Renal cortical epithelial cell (primary cell): Measurements from ENCODE around the gene FOXP1. TPM values are rescaled to one million over a fixed set of nuclear protein-coding genes. Genes with fewer than 3 reads are reported as not detected.

ENCODE experiments used
- DNase-seq: peaks from one replicate; pipeline ENCODE4 v3.0.0-alpha.2; 2011; ENCODE audit warnings: low read depth
- total RNA-seq: library from RNA; depleted of rRNA; stranded (reverse); fragments of >200 nt; gene quantifications from 2 replicates; pipeline ENCODE4 v1.2.3, GENCODE V29; 2014

The FOXP1 gene
- total RNA-seq, 1 donor from 2014 or later, result 56.5 TPM

DNA sequence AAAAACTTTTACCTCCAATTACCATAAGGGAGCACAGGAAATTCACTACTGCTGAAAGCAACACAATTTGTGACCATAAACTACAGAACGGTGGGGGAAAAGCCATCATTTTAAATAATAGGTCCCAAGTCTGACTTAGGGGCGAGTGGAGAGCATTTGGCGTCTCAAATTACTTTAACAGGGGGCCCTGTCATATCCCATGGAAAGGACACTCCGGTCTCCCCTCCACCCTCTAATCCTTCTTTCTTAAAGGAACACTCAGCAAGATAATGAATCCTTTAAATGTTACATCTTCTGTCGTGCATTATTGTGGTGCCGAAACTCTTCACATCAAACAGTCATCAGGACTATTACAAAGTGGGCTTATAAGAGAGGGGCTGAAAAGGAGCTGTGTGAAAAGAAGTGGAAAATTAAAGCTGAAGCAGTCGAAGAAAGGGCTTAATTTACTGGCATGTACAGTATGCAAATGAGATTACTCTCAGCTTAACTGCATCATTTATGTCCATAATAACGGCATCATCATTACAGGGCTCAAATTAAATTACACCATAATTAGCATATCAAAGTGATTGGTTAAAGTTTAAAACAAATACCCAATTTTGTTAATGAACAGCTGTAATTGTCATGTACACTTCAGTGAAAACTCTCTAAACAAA, 342.2 kb downstream of the FOXP1 start:
- DNase-seq, result no peak

DNA sequence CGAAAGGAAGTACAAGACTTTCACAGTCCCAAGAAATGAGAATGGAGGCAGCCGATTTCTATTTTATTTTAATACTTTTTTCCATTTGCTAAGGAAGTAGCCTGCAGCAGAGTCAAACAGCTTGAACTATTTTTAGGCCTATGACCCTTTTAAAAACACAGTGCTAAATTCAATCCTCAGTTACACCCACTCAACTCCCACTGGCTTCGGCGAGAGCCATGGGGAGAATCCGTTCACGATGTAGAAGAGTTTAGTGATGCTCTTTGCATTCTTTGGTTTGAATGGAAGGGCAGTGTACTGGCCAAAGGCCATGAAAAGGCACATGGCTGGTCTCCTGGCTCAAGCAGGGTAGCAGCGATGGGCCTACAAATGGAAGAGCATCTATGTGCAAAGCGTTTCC, 343.5 kb downstream of the FOXP1 start:
- no peak for DNase-seq

DNA sequence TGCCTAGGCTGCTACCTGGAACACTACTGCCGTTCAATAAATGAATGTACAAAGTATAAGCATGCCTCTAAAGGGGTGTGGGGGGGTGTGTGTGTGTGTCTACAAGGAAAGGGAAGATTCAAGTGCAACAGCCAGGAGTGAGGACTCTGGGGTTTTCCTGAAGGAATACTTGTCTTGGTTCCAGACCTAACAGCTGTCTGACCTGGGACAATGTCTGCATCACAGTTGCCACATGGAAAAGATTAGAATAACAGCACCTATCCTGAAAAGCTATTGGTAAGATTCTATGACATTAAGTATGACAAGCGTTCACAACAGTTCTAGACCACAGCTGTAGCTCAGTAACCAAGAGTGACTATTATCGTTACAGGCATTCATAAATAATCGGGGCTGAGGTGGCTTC, 345.2 kb downstream of the FOXP1 start:
- DNase-seq, result no peak

DNA sequence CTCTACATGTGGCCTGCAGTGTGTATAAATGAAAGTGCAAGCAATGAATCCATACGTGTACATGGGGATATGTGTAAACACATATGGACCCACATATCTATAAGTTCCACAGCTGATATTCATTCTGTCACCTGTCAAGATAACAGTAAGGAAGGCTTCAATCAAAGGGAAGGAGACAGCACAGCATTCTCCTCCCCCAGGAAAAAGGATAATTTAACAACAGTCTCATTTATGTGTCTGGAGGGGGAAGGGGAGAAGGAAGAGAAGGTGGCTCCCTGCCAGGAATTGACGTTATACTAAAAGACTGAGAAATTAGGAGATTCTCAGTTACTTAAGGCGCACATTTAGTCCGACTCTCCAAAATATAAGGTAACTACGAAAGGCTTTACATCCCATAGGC, 345.9 kb downstream of the FOXP1 start:
- no peak for DNase-seq

DNA sequence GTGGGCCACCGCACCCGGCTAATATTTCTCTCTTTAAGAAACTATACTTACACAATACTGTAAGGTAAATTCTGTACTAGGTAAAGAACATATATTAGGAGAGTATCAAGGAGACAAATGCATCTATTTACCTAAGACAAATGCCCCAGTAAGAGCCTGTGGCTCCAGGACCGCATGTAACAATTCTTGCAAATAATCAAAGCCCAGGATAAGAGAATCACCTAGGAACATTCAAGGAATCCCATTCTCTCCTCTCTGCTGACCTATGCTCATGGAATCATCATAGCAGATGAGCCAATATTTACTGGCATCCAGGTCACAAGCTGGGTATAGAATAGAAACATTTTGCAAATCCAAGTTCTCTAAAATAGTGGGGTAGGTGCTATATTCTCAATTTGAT, 347.7 kb downstream of the FOXP1 start:
- no peak for DNase-seq

DNA sequence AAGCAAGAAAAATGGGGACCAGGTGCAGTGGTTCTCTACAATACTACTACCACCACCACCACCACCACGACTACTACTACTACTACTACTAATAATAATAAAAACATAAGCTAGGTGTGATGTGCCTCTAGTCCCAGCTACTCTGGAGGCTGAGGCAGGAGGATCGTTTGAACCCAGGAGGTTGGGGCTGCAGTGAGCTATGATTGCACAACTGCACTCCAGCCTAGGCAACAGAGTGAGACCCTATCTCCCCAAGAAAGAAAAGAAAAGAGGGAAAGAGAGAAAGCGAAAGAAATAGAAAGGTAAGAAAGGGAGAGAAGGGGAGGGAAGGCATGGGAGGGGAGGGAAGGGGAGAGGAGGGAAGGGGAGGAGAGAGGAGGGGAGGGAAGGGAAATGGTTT, 350.6 kb downstream of the FOXP1 start:
- DNase-seq, result no peak

DNA sequence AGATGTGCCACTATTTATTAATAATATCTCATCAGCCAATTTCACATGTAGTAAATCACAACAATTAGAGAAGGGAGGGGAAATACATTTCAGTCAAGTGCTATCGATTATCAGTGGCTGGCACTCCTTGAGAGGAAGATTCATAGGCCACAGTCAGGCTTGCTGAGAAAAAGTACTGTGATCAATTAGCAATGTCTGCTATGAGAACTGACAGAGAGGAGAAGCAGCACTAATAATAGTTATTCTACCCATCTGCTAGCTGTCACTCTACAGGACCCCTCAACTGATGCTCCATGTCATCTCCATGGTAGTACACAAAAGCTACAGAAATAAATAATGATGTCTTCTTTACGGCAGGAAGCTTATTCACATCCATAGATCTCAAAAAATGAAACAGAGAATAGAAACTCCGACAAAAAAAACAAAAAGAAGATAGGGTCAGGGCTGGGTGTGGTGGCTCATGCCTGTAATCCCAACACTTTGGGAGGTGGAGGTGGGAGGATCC, 351.3 kb downstream of the FOXP1 start:
- no peak for DNase-seq

DNA sequence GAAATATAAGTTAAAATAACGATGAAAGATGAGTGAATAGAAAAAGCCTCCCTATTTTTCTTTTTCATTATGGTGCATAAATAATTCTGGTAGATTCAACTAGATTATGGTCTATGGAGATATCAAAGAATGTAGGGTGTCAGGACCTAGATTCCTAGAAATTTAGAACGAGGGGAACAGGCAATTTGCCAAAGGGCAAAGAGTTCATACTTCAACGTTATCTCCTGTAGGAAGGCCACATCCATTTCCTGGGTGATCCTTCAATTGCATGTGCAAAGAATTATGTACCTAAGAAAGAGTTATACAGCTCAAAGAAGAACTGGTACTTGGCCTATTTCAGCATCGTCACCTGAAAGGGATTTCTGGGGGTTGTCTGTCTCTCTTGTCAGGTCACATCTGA, 351.8 kb downstream of the FOXP1 start:
- DNase-seq, result no peak

DNA sequence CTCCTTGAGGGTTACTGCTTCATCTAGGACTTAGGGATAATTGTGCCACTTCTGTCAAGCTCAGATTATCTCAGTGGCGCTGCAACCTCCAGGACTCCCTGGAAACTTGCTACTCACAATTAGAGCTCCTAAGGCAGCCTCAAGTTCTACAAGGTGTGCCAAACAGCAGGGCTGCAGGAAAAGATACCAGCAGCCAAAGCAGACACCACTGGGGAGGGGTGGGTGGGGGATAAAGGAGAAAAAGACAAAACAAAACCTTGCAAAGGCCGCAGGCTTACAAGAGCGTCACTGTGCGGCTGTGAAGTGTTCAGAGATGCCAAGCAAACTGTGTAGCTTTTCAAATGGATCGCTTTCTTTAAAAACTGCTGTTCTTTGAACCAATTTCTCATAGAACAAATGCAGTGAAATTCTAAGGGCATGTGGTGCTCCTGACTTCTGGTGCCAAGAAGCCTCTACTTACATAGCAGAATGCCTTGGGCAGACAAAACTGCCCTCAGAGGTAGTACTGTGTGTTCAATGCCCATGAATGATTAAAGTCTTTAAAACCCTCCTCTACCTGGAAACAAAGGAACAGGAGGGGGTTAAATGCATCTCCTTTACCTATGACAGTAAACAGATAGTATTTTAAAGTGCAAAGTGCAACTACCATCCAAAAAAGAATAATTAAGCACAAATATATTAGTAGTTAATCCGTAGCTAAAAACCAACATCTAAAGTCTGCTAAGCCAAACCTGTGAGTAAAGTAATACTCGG, 353.4 kb downstream of the FOXP1 start:
- DNase-seq, result no peak

DNA sequence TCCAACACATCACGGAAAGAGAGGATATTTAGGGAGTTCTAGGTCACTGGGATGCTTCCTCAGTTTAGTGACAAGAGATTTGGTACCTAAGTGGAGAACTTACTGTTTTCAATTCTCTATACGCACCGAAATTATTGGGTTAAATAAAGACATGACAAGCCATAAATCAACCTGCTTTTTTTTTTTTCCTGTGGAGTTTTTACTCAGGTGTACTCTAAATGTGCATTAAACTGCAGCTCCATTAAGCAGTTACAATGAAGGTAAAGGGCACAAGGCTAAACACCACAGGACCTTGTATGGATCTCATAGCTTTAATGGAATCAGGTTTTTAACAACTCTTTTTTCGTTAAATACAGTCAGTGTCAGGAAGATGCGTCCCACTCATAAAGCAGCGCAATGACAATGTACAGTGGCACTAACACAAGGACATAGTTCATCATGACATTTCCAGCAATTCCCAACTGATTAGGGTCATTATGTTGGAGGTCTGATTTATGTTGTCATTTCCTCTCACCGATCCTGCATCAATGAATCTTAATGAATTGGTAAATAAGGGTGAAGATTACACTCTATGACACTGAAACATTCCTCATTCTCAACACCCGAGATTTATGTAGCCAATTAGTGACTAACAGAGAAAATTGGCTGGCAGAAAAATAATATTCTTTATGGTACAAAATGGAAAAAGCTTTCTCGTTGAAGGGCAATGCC, 355.2 kb downstream of the FOXP1 start:
- DNase-seq, result no peak

DNA sequence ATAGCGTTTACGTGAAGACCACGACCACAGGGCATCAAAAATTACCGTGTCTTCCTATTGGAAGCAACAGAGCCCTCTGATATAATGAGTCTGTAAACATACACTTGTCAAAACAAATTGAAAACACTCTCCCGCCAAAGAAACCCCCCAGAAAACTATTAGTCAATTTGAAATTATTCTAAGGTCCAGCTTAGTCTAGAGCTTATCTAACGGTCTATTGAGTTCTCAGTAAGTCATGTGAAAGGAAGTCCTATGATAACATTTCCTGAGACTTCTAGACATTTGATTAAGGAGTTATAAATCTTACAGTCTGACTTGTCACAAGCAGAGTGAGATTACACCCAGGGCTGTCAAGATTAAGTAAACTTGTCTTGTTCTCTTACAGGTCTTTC, 356.3 kb downstream of the FOXP1 start:
- no peak for DNase-seq

DNA sequence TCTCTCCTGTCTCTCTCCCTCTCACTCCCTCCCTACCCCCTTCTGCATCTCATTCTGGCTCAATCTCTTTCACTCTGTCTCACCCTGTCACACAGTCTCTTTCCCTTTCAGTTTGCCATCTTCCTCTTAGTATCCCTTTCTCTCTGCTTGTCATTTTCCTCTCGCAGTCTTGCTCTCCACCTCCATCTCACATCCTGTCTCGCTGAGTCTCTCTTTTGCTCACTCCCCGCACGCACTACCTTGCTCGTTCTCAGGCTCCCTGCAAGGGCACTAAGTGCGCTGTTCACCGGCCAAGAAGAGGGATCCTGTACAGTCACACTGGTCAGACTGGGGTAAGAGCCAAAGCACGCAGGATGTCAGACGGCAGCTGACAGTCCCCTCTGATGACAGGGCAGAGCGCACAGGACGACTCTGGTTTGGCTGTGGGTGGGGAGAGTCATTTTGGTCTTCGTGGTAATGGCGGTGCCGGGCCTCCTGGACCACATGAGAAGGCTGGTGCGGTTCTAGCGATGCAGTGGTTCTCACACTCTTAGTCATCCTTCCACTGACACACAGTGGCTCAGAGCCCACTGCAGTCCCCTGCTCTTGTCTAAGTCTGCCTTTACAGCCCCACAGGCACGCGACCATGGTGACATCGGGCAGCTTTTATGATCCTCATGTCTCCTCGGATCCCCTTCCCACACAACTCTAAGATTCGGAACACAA, 356.8 kb downstream of the FOXP1 start:
- no peak for DNase-seq

DNA sequence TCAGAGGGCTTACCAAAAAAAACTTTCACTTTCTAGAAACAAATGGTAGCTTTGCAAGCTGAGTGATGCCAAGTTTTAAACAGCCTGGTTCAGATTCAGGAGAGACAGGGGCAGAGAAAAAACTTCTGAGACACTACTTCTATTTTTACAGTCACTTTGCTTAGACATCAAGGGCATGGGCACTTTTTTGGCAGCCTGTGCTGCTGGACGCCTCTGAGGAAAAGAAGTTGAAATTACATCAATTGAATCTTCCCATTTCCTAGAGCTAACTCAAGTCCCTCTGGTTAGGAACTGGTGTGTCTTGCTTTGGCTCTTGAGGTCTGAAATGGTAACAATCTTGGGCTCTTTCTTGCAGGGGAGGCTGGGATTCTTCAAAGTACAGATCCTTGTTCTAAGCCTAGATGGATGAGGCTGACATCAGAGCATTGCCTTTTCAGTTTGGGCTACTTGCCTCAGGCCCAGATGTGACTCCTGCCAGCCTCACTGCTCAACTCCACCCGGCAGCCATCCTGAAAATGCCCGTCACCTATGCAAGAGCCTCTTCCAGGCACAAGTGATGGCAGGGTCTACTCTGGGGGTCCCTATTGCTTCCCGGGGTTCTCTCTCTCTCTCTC, 357.5 kb downstream of the FOXP1 start:
- no peak for DNase-seq

DNA sequence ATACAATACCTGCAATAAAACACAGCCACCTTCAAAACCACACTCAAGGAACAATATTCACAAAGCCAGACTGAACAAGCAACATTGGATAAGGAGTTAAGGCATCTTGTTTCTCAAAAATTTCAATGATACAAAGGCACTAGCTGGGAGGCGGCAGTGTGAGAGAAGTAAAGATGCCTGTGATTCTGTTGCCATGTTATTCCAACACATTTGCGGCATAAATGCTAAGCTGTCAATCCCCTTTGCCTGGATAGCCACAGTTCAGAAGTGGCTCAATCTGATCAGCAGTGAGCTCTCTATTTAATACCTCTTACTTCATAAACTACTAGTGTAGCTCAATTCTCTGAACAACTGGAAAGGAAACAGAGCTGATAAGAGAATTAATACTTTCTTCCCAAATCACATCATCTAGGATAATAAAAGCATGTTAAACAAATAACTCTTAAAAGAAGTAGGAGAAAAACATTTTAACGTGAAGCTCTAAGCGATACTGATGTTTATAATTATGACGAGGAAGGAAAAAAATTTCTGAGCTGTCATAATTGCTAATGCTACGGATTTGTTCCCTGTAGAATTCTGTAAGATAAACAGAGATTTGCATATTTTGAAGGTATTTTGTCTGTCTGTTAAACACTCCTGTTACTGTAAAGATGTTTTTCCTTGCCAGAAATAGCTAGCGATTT, 358.4 kb downstream of the FOXP1 start:
- DNase-seq, result no peak

DNA sequence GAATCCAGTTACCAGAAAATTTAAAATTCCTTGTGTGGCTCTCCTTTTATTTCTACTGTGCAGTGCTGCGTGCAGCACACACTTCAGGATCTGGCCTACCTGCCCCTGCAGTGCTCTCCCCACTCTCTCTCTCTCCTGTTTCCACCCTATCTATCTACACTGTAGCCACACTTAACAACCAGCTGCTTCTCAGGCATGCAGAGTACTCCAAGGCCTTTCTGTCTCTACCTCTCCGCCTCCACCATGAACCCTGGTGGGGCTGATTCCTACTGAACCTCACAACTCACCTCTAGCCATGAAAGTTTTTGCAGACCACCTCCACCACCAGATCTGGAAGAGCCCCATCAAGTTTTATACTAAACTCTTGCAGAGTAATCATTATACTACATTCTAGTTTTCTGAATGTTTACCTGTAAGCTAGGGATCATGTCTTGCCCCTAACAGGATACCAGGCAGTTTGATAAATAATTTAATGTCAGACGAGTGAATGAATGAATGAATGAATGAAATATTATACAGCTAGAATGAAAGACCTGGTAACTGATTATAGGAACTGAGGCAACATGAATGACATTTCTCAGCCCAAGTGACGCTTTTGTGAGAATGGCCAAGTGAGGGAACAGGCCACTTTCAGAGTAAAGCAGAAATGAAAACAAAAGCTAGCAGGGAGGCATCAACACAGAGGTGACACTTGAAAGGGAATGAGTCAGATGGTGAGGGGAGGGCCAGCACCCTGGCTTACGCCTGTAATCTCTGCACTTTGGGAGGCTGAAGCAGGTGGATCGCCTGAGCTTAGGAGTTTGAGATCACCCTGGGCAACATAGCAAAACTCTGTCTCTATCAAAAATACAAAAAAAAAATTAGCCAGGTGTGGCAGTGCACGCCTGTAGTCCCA, 363.5 kb downstream of the FOXP1 start:
- DNase-seq, result no peak

DNA sequence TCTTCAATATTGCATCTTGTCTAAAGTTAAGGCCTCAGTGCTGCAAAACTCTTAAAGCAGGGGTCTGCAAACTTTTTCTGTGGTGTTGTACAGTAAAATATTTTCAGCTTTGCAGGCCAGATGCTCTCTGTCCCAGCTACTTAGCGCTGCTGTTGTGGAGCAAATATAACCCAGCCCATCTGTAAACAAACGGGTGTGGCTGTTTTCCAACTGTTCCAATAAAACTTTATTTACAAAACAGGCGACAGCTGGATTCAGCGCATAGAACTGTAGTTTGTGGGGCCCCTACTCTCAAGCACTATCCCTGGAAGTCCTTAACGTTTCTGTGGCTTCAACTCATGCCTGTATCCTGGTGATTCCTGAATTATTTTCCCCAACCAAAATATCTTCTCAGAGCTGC, 365.0 kb downstream of the FOXP1 start:
- DNase-seq, result no peak

DNA sequence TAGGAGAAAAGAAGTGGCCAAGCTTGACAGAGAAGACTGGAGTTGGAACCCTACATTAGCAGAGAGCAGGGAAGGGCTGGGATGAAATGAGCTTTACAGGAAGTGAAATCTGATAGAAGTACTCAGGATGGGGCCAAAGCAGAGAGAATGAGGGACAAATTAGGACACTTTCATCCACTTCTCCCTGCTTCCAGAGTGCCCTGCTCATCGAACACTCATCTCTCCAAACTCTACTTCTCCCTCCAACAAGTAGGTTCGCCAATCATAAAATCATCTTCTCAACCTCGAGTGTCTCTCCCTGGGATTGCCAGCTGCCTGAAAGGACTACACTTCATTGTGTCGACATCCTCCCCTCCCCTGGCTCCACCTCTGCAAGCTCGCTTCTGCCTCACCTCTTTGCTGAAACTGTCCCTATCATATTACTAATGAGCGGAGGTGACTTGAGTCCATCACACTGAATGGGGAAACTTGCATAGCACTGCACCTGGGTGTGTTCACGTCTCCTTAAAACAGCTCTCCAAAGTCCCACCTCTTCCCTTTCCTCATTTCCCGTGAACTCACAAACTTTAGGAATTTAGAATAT, 365.8 kb downstream of the FOXP1 start:
- DNase-seq, result no peak

DNA sequence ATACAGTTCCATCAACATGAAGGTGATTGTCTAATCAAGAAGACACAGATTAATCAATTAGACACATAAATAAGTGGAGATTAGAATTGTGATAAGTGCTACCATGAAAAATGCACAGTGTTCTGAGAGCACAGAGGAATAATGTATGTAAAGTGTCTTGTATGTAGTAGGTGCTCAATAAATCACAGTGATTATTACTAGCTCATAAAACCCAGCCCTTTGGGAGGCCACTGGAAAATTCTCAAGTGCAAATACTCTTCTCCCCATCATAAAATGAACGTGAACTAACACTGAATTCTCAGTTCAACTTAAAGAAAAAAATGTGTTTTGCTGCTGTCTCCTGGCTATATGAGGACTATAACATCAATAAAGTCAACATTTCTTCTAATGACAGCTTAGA, 368.2 kb downstream of the FOXP1 start:
- DNase-seq, result no peak

DNA sequence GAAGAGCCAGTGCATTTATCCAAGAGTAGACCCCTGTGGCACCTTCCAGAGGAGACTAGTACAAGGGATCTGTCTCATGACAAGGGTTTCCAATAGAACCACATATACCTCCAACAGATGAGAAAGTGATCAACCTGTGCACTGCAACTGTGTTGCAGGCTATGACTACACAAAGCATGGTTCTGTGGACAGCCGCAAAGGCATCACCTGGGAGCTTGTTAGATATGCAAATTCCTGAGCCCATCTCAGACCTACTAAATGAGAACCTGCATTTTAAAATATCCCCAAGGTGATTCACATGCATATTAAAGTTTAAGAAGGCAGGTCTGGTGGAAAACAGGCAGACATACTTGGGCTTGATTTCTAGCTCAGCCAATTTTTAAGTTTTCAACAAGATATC, 368.7 kb downstream of the FOXP1 start:
- no peak for DNase-seq

DNA sequence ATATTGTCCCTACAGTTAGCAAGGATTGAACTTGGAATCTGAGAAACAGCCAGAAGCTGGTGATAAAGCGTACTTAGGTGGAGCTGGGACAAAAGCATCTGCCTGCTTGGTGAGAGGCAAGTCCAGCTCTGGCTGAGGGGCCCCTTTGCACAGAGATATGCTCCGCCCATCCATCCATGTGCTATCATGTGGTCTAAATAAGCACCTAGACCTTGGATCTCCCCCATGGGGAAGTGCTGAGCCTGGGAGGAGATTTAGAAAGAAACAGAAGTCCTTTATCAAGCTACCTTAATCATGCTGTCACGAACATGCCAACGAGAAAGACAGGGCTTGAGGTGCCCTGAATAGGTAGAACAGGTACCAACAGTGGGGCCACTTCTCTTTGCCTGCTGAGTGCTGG, 369.5 kb downstream of the FOXP1 start:
- DNase-seq, result no peak
